ENCODE measurements around the gene NAPEPLD.

NAPEPLD gene

GRCh38 chr7:103148131-103148993 lies 537 bp downstream of the NAPEPLD start:
- TF ChIP-seq REST (IDR thresholded peaks at IDR 0.05; ENCODE audit: insufficient read depth in 1 of 2, low read depth in 2 of 2, low read length in 2 of 2) = no peak
- TF ChIP-seq POLR2AphosphoS5 (IDR thresholded peaks at IDR 0.05; ENCODE audit: low read depth, low read length) = no peak
- no peak for TF ChIP-seq FOXP2 (optimal IDR thresholded peaks at IDR 0.05; ENCODE audit: borderline replicate concordance, extremely low read depth, extremely low read length, insufficient read depth)

- TF ChIP-seq SIN3A (IDR thresholded peaks at IDR 0.05; ENCODE audit: borderline replicate concordance, insufficient read depth, low read length) = no peak
- no peak for TF ChIP-seq TAF1 (IDR thresholded peaks at IDR 0.05; ENCODE audit: borderline replicate concordance, insufficient read depth, low read length)
- no peak for TF ChIP-seq FOXP2 (optimal IDR thresholded peaks at IDR 0.05; ENCODE audit: borderline replicate concordance, extremely low read depth, extremely low read length, insufficient read depth)
- TF ChIP-seq REST (IDR thresholded peaks at IDR 0.05; ENCODE audit: insufficient read depth in 1 of 2, low read depth in 2 of 2, low read length in 2 of 2) = no peak
- no peak for TF ChIP-seq POLR2AphosphoS5 (IDR thresholded peaks at IDR 0.05; ENCODE audit: low read depth, low read length)
Observed at GRCh38 chr7:103143868-103144267, 5.0 kb downstream of the NAPEPLD start.

GRCh38 chr7:103142494-103142893 lies 6.4 kb downstream of the NAPEPLD start:
- TF ChIP-seq POLR2AphosphoS5 (IDR thresholded peaks at IDR 0.05; ENCODE audit: low read depth, low read length) (no peak), SIN3A (IDR thresholded peaks at IDR 0.05; ENCODE audit: borderline replicate concordance, insufficient read depth, low read length) (no peak), FOXP2 (optimal IDR thresholded peaks at IDR 0.05; ENCODE audit: borderline replicate concordance, extremely low read depth, extremely low read length, insufficient read depth) (no peak), REST (IDR thresholded peaks at IDR 0.05; ENCODE audit: insufficient read depth in 1 of 2, low read depth in 2 of 2, low read length in 2 of 2) (no peak), TAF1 (IDR thresholded peaks at IDR 0.05; ENCODE audit: borderline replicate concordance, insufficient read depth, low read length) (no peak)

- TF ChIP-seq REST (IDR thresholded peaks at IDR 0.05; ENCODE audit: insufficient read depth in 1 of 2, low read depth in 2 of 2, low read length in 2 of 2) (no peak), POLR2AphosphoS5 (IDR thresholded peaks at IDR 0.05; ENCODE audit: low read depth, low read length) (no peak), SIN3A (IDR thresholded peaks at IDR 0.05; ENCODE audit: borderline replicate concordance, insufficient read depth, low read length) (no peak), TAF1 (IDR thresholded peaks at IDR 0.05; ENCODE audit: borderline replicate concordance, insufficient read depth, low read length) (no peak), FOXP2 (optimal IDR thresholded peaks at IDR 0.05; ENCODE audit: borderline replicate concordance, extremely low read depth, extremely low read length, insufficient read depth) (no peak)
Observed at GRCh38 chr7:103141753-103142404, 7.0 kb downstream of the NAPEPLD start.

Measured in PFSK-1 (cell line).